IMR-90 (cell line): ENCODE measurements around the gene THRB.

Source experiments
- BHLHE40 ChIP-seq: fragments of 150-350 bp; IDR thresholded peaks from 2 replicates; pipeline ENCODE4 v1.6.1; 2016; ENCODE audit warnings: mild to moderate bottlenecking, low read depth, low read length
- CEBPB ChIP-seq: IDR thresholded peaks from 2 replicates; pipeline ENCODE4 v1.6.1; 2012; ENCODE audit warnings: low read depth, low read length, improper control_type of control experiment
- CTCF ChIP-seq: conservative IDR thresholded peaks from 2 replicates; pipeline ENCODE4 v1.5.1; 2012; ENCODE audit warnings: mild to moderate bottlenecking, low read depth, low read length, improper control_type of control experiment
- FOS ChIP-seq: fragments of 150-350 bp; IDR thresholded peaks from 2 replicates; pipeline ENCODE4 v1.6.1; 2016; ENCODE audit warnings: low read depth, low read length
- MAFK ChIP-seq: IDR thresholded peaks from 2 replicates; pipeline ENCODE4 v1.6.1; 2012; ENCODE audit warnings: low read depth, low read length, improper control_type of control experiment
- MAZ ChIP-seq: IDR thresholded peaks from 2 replicates; pipeline ENCODE4 v1.6.1; 2012; ENCODE audit warnings: low read depth, mild to moderate bottlenecking, low read length, improper control_type of control experiment, moderate library complexity, borderline replicate concordance
- MXI1 ChIP-seq: IDR thresholded peaks from 2 replicates; pipeline ENCODE4 v1.6.1; 2012; ENCODE audit warnings: low read depth, mild to moderate bottlenecking, low read length, moderate library complexity, borderline replicate concordance
- POLR2A ChIP-seq: IDR thresholded peaks from 2 replicates; pipeline ENCODE4 v1.6.1; 2012; ENCODE audit warnings: mild to moderate bottlenecking, low read depth, low read length
- RAD21 ChIP-seq: IDR thresholded peaks from 2 replicates; pipeline ENCODE4 v1.6.1; 2012; ENCODE audit warnings: low read length, improper control_type of control experiment
- RCOR1 ChIP-seq: IDR thresholded peaks from 2 replicates; pipeline ENCODE4 v1.6.1; 2012; ENCODE audit warnings: mild to moderate bottlenecking, low read length, improper control_type of control experiment; ENCODE audit not compliant: insufficient replicate concordance
- RFX5 ChIP-seq: IDR thresholded peaks from 2 replicates; pipeline ENCODE4 v1.8.0; 2012; ENCODE audit warnings: low read depth, mild to moderate bottlenecking, low read length, moderate library complexity
- SMC3 ChIP-seq: fragments of 150-350 bp; IDR thresholded peaks from 2 replicates; pipeline ENCODE4 v1.6.1; 2016; ENCODE audit warnings: low read depth, mild to moderate bottlenecking, antibody characterized with exemption, low read length, moderate library complexity
- USF2 ChIP-seq: fragments of 150-350 bp; IDR thresholded peaks from 2 replicates; pipeline ENCODE4 v1.6.1; 2017; ENCODE audit warnings: mild to moderate bottlenecking, antibody characterized with exemption, low read length, low read depth

- no peak for TF ChIP-seq POLR2A
- no peak for TF ChIP-seq CTCF
- no peak for TF ChIP-seq FOS
- no peak for TF ChIP-seq USF2
- no peak for TF ChIP-seq SMC3
- TF ChIP-seq MXI1: no peak
- TF ChIP-seq BHLHE40: no peak
- no peak for TF ChIP-seq RAD21
- no peak for TF ChIP-seq MAFK
- no peak for TF ChIP-seq RFX5
- no peak for TF ChIP-seq CEBPB
- TF ChIP-seq MAZ: no peak
- no peak for TF ChIP-seq RCOR1
Measured at GRCh38 chr3:24385012-24385615, 109.5 kb downstream of the THRB start.
